GM12878 (cell line): ENCODE data around the gene INHBC. TPM values are rescaled to one million over a fixed set of nuclear protein-coding genes. Genes with fewer than 3 reads are reported as not detected.

ENCODE experiments used
- ATF7 ChIP-seq: fragments of 450-650 bp; IDR thresholded peaks from 2 replicates; pipeline ENCODE4 v1.6.1; 2016; ENCODE audit warnings: low read depth, mild to moderate bottlenecking
- BHLHE40 ChIP-seq, 2 experiments: fragments of 450-650 bp in 1 of 2; IDR thresholded peaks; 2 replicates each; pipeline ENCODE4 v1.6.1; 2011 to 2017; ENCODE audit warnings: low read depth in 2 of 2, borderline replicate concordance in 1 of 2, improper control_type of control experiment in 1 of 2, low read length in 1 of 2, mild to moderate bottlenecking in 1 of 2
- DPF2 ChIP-seq: fragments of 450-650 bp; IDR thresholded peaks from 2 replicates; pipeline ENCODE4 v1.6.1; 2017; ENCODE audit warnings: mild to moderate bottlenecking
- IKZF1 ChIP-seq: fragments of 450-650 bp; conservative IDR thresholded peaks from 2 replicates; pipeline ENCODE4 v1.6.1; 2017; ENCODE audit warnings: antibody characterized with exemption, mild to moderate bottlenecking
- KLF5 ChIP-seq: fragments of 450-650 bp; IDR thresholded peaks from 2 replicates; pipeline ENCODE4 v1.6.1; 2014; ENCODE audit warnings: mild to moderate bottlenecking; ENCODE audit not compliant: partially characterized antibody
- MTA2 ChIP-seq: fragments of 450-650 bp; IDR thresholded peaks from 2 replicates; pipeline ENCODE4 v1.6.1; 2016; ENCODE audit warnings: low read depth, mild to moderate bottlenecking, moderate library complexity
- NFXL1 ChIP-seq: fragments of 450-650 bp; IDR thresholded peaks from 2 replicates; pipeline ENCODE4 v1.6.1; 2017; ENCODE audit warnings: antibody characterized with exemption, mild to moderate bottlenecking, borderline replicate concordance
- NR2F1 ChIP-seq: fragments of 450-650 bp; conservative IDR thresholded peaks from 2 replicates; pipeline ENCODE4 v1.6.1; 2017; ENCODE audit warnings: mild to moderate bottlenecking
- SMC3 ChIP-seq: IDR thresholded peaks from 2 replicates; pipeline ENCODE4 v1.6.1; 2011; ENCODE audit warnings: low read length, improper control_type of control experiment, borderline replicate concordance
- TCF12 ChIP-seq: IDR thresholded peaks from 2 replicates; pipeline ENCODE4 v1.6.1; 2011; ENCODE audit warnings: low read depth, mild to moderate bottlenecking, low read length
- ZNF384 ChIP-seq: IDR thresholded peaks from 2 replicates; pipeline ENCODE4 v1.6.1; 2012; ENCODE audit warnings: low read depth, mild to moderate bottlenecking, low read length, improper control_type of control experiment, borderline replicate concordance
- polyA plus RNA-seq, 11 experiments: library from polyadenylated mRNA; depleted of rRNA in 4 of 11; unstranded in 6 of 11; stranded (reverse) in 5 of 11; fragments of >200 nt; fragmentation: Nextera tagmentation in 4 of 11; fragmentation: Illumina TruSeq in 1 of 11; extraction: Ambion mirVana in 4 of 11; extraction: Trizol in 1 of 11; gene quantifications; 1 replicate in 1 of 11; 2 replicates in 10 of 11; pipeline versions ENCODE4 v1.2.1 to v1.2.3, GENCODE V29; 2011 to 2016; ENCODE audit warnings: inconsistent platforms in 2 of 11, missing spikeins in 2 of 11, low read depth in 1 of 11
- total RNA-seq, 4 experiments: library from RNA; depleted of rRNA in 3 of 4; stranded (reverse); fragments of >200 nt in 3 of 4; fragmentation: Illumina TruSeq in 1 of 4; extraction: Trizol in 1 of 4; gene quantifications; 2 replicates each; pipeline versions ENCODE4 v1.2.1 to v1.2.3, GENCODE V29; 2013 to 2021
- TF ChIP-seq, protein P1 (sequence below): fragments of 450-650 bp; IDR thresholded peaks from 2 replicates; pipeline ENCODE4 v1.6.1; 2016; ENCODE audit warnings: mild to moderate bottlenecking
- TF ChIP-seq, protein P2 (sequence below): fragments of 150-350 bp; IDR thresholded peaks from 2 replicates; pipeline ENCODE4 v1.6.1; 2016; ENCODE audit warnings: low read depth, low read length
- TF ChIP-seq, protein P3 (sequence below): fragments of 450-650 bp; IDR thresholded peaks from 2 replicates; pipeline ENCODE4 v1.6.1; 2017; ENCODE audit warnings: mild to moderate bottlenecking, moderate library complexity
- TF ChIP-seq, protein P4 (sequence below): fragments of 450-650 bp; IDR thresholded peaks from 2 replicates; pipeline ENCODE4 v1.6.1; 2018; ENCODE audit warnings: mild to moderate bottlenecking, low read depth, moderate library complexity; ENCODE audit not compliant: partially characterized antibody

INHBC gene
- total and polyA plus RNA-seq, 10 of the 15 experiments (the other 5 are each of a cell fraction or from before 2014, with no cell fraction given): 0.04 to 0.22 (median 0.13) TPM; not detected in 5

DNA sequence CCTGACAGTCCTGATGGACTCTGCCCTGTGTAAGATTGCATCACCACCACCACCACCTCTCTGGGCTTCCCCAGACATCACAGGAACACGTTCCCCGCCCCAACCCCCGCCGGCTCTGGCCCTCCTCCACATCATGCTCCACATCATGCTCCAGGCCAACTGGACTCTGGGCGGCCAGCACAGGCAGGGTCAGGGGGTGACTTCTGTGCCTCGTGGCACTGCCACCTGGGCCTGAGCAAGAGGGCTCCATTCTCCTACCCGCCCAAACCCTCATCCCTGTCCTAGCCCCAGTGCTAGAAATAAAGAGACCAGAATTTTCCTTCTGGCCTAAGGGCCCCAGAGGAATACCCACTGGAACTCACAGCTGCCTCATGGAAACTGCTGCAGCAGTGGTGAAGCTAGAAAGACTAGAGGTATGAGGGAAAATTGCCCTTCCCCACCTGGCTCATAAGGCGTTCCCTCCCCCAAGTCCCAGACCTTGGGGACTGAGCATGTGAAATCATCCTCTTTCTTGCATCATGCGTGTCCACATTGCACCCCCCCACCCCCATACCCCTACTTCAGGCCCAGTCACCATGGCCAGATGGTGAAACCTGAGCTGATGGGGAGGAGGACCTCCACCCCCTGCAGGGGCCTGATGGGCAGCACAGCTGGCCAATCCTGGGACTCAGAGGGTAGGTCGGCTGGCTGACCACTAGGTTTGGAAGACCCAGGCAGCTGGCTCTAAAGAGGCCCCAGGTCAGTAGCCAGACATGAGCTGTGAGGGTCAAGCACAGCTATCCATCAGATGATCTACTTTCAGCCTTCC is 20.2 kb downstream of the INHBC start, which contains the start of gene INHBE (continued):
- TF ChIP-seq, protein P1, sequence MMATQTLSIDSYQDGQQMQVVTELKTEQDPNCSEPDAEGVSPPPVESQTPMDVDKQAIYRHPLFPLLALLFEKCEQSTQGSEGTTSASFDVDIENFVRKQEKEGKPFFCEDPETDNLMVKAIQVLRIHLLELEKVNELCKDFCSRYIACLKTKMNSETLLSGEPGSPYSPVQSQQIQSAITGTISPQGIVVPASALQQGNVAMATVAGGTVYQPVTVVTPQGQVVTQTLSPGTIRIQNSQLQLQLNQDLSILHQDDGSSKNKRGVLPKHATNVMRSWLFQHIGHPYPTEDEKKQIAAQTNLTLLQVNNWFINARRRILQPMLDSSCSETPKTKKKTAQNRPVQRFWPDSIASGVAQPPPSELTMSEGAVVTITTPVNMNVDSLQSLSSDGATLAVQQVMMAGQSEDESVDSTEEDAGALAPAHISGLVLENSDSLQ: peak; percentile 93
- TF ChIP-seq KLF5 (no peak), TCF12 (no peak), ZNF384 (no peak), NR2F1 (peak; percentile 65), DPF2 (0 out of 2 replicates have a peak, but pooled peaks have one; percentile 31), IKZF1 (peak; percentile 45; the same call in 1 of the 2 replicates), ATF7 (peak; percentile 82), SMC3 (no peak), MTA2 (no peak), BHLHE40 (IDR thresholded peaks at IDR 0.05; ENCODE audit: borderline replicate concordance in 1 of 2, low read depth in 2 of 2, low read length in 1 of 2) (peak in 1 of 2 experiments; percentile 33; a peak in 1 of 4 replicates), NFXL1 (no peak)
- TF ChIP-seq, protein P2, sequence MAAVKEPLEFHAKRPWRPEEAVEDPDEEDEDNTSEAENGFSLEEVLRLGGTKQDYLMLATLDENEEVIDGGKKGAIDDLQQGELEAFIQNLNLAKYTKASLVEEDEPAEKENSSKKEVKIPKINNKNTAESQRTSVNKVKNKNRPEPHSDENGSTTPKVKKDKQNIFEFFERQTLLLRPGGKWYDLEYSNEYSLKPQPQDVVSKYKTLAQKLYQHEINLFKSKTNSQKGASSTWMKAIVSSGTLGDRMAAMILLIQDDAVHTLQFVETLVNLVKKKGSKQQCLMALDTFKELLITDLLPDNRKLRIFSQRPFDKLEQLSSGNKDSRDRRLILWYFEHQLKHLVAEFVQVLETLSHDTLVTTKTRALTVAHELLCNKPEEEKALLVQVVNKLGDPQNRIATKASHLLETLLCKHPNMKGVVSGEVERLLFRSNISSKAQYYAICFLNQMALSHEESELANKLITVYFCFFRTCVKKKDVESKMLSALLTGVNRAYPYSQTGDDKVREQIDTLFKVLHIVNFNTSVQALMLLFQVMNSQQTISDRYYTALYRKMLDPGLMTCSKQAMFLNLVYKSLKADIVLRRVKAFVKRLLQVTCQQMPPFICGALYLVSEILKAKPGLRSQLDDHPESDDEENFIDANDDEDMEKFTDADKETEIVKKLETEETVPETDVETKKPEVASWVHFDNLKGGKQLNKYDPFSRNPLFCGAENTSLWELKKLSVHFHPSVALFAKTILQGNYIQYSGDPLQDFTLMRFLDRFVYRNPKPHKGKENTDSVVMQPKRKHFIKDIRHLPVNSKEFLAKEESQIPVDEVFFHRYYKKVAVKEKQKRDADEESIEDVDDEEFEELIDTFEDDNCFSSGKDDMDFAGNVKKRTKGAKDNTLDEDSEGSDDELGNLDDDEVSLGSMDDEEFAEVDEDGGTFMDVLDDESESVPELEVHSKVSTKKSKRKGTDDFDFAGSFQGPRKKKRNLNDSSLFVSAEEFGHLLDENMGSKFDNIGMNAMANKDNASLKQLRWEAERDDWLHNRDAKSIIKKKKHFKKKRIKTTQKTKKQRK: no peak
- TF ChIP-seq, protein P3, sequence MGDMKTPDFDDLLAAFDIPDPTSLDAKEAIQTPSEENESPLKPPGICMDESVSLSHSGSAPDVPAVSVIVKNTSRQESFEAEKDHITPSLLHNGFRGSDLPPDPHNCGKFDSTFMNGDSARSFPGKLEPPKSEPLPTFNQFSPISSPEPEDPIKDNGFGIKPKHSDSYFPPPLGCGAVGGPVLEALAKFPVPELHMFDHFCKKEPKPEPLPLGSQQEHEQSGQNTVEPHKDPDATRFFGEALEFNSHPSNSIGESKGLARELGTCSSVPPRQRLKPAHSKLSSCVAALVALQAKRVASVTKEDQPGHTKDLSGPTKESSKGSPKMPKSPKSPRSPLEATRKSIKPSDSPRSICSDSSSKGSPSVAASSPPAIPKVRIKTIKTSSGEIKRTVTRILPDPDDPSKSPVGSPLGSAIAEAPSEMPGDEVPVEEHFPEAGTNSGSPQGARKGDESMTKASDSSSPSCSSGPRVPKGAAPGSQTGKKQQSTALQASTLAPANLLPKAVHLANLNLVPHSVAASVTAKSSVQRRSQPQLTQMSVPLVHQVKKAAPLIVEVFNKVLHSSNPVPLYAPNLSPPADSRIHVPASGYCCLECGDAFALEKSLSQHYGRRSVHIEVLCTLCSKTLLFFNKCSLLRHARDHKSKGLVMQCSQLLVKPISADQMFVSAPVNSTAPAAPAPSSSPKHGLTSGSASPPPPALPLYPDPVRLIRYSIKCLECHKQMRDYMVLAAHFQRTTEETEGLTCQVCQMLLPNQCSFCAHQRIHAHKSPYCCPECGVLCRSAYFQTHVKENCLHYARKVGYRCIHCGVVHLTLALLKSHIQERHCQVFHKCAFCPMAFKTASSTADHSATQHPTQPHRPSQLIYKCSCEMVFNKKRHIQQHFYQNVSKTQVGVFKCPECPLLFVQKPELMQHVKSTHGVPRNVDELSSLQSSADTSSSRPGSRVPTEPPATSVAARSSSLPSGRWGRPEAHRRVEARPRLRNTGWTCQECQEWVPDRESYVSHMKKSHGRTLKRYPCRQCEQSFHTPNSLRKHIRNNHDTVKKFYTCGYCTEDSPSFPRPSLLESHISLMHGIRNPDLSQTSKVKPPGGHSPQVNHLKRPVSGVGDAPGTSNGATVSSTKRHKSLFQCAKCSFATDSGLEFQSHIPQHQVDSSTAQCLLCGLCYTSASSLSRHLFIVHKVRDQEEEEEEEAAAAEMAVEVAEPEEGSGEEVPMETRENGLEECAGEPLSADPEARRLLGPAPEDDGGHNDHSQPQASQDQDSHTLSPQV: no peak
- TF ChIP-seq, protein P4, sequence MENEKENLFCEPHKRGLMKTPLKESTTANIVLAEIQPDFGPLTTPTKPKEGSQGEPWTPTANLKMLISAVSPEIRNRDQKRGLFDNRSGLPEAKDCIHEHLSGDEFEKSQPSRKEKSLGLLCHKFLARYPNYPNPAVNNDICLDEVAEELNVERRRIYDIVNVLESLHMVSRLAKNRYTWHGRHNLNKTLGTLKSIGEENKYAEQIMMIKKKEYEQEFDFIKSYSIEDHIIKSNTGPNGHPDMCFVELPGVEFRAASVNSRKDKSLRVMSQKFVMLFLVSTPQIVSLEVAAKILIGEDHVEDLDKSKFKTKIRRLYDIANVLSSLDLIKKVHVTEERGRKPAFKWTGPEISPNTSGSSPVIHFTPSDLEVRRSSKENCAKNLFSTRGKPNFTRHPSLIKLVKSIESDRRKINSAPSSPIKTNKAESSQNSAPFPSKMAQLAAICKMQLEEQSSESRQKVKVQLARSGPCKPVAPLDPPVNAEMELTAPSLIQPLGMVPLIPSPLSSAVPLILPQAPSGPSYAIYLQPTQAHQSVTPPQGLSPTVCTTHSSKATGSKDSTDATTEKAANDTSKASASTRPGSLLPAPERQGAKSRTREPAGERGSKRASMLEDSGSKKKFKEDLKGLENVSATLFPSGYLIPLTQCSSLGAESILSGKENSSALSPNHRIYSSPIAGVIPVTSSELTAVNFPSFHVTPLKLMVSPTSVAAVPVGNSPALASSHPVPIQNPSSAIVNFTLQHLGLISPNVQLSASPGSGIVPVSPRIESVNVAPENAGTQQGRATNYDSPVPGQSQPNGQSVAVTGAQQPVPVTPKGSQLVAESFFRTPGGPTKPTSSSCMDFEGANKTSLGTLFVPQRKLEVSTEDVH: no peak
- TF ChIP-seq, all 136 proteins: peak for 11
